LNCAP (cell line): Measurements from ENCODE around the gene SLC2A13.

Source experiments
- TF ChIP-seq, protein P1 (sequence below): fragments of 450-650 bp; IDR thresholded peaks from 2 replicates; pipeline ENCODE4 v1.5.1; 2017; ENCODE audit warnings: mild to moderate bottlenecking

SLC2A13 gene

DNA sequence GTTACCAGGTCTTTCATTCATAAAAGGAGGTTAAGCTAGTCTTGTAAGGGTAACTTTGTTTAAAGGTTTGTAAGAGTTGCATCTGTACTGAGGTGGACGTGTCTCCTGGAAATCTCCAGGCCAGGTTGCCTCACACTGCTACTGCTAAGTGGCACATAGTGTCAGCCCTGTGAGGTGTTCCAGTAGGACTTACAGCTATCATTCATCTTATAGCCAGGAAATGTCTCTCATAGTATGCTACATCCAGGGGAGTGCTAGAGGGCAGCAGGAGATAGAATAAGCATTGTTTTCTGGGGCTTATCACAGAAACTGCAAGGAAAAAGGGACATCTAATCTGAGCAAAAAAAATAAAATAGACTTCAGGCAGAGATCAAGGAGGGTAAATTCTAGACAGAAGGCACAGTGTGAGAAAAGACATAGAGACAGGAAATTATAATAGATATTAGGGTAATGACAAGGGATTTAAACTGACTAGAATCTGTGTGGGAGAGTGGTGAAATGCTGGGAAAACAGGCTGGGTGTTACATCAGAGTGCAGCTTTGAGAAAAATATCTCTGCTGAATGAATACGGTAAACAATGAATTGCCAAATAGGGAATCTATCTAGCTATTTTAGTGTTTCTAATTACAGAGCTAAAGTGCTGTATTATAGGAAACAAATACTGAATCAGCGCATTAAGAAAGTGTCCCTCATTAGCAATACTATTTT, 281.2 kb downstream of the SLC2A13 start:
- TF ChIP-seq, protein P1, sequence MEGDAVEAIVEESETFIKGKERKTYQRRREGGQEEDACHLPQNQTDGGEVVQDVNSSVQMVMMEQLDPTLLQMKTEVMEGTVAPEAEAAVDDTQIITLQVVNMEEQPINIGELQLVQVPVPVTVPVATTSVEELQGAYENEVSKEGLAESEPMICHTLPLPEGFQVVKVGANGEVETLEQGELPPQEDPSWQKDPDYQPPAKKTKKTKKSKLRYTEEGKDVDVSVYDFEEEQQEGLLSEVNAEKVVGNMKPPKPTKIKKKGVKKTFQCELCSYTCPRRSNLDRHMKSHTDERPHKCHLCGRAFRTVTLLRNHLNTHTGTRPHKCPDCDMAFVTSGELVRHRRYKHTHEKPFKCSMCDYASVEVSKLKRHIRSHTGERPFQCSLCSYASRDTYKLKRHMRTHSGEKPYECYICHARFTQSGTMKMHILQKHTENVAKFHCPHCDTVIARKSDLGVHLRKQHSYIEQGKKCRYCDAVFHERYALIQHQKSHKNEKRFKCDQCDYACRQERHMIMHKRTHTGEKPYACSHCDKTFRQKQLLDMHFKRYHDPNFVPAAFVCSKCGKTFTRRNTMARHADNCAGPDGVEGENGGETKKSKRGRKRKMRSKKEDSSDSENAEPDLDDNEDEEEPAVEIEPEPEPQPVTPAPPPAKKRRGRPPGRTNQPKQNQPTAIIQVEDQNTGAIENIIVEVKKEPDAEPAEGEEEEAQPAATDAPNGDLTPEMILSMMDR = no peak

DNA sequence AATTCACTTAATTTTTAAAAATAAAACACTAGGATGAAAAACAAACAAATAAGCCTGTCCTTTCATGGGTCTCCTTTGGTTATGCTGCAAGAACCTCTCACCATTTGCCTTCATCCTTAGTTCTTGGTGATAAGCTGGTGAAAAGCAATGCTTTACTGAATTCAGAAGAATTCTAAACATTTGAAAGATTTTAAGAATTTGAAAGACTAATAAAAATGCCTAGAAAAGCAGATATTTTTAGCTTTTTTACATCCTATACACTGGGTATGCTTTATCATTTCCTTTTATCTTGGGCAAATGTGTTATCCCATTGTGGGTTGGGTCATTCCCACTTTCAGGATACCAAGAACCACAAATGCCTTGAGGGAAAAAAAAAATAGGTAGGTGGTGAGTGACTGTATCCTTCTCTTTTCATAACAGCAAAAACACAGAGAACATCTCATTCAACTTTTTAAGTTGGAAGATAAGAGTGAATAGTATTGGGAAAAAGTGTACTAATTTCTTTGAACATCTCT, 289.2 kb downstream of the SLC2A13 start:
- TF ChIP-seq, protein P1 = no peak

DNA sequence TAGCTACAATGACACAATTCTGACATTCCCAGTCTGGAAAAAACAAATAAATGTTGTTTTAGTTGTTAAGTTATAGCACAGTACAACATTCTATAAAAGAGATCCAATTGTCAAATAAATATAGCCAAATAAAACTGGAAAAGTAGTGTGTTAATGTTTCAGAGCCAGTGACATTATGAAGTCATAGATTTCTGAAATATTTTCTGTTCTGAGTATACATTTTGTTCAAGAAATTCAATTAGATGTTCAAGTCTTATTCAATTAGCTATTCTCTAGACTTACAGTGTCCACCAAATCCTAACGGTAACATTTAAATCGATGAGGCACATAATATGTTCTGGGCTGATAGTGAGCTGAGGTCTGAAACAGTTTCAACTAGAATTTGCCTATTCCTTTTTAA, 290.1 kb downstream of the SLC2A13 start:
- TF ChIP-seq, protein P1 = no peak

DNA sequence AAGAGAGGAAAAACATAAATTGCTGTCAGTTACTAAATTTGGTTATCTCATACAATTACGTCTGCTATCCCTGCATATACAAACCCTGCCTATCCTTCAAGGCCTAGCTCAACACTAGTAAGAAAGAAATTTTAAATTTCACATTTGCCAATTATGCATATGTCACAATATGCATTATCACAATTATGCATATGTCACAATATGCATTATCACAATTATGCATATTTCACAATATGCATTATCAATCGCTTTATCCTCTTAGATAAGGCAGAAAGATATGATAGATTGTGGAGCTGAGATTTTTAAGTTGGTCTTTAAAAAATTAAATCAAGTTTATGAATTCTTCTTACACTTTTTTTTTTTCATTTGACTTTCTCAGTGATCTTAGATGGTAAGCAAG, 291.3 kb downstream of the SLC2A13 start:
- TF ChIP-seq, protein P1 = no peak

DNA sequence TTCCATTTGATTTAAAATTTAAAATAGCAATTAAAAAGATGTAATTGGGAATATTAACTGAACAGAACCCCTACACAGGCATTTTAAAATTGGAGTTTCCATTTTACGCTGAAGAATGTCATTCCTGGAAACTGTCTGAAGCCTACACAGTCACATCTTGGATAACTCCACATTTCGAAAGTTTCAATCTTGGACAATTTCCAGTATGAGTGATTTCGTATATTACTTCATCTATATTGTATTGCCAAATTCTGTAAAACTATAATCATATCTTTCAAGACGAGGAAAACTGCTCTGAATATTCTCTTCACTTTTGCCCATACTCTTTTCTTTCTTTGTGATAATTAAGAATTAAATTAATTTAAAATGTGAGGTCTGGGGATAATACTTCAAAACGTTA, 292.1 kb downstream of the SLC2A13 start:
- TF ChIP-seq, protein P1 = no peak

DNA sequence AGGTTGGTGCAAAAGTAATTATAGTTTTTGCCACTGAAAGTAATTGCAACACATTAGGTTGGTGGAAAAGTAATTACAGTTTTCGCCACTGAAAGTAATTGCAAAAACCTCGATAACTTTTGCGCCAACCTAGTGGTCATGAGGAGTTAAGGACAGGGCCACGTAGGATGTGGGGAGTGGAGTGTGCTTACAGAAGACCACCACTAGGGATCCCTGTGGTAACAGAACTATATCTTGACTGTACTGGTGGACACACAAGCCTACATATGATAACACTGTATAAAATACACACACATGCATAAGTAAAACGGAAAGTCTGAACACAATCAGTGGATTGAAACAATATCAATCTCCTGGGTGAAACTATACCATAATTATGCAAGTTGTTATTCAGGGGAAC, 298.8 kb downstream of the SLC2A13 start:
- TF ChIP-seq, protein P1 = 0 out of 2 replicates have a peak, but pooled peaks have one; percentile 6

DNA sequence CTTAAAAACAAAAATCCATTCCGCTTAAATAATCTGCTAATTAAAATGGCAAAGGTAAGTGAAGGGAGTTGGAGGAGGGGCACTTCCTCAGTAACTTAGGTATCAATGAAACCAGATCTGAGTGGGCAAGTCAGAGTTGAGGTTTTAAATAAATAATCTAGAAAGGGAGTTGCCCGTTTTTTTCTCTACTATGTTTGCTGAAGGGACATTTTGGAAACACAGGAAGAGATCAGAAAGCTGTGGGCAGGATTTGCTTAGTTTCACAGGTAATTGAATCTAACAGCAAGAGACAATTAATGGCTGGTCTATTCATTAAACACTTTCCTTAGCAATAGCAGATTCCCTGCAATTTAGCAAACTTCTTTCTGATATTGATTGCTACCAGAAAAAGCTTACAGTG, 300.2 kb downstream of the SLC2A13 start:
- TF ChIP-seq, protein P1 = no peak
